Liver (tissue), 3 donors: ENCODE measurements around the gene ELAC2.

Experiments
- EGR1 ChIP-seq, 2 donors: IDR thresholded peaks; 2 replicates each; pipeline ENCODE4 v1.6.1; 2016 to 2018; ENCODE audit warnings: antibody characterized with exemption in 2 of 2, low read depth in 2 of 2
- GABPA ChIP-seq, 2 donors: IDR thresholded peaks in 1 of 2; conservative IDR thresholded peaks in 1 of 2; 2 replicates each; pipeline ENCODE4 v1.6.1; 2016; ENCODE audit warnings: antibody characterized with exemption in 2 of 2, mild to moderate bottlenecking in 1 of 2, moderate library complexity in 1 of 2
- HNF4A ChIP-seq, 2 donors: conservative IDR thresholded peaks; 2 replicates each; pipeline ENCODE4 v1.6.1; 2016; ENCODE audit warnings: antibody characterized with exemption in 2 of 2, mild to moderate bottlenecking in 2 of 2
- JUND ChIP-seq, 2 donors: IDR thresholded peaks; 2 replicates each; pipeline ENCODE4 v1.6.1; 2016; ENCODE audit warnings: antibody characterized with exemption in 2 of 2
- NR2F2 ChIP-seq: IDR thresholded peaks from 2 replicates; pipeline ENCODE4 v1.6.1; 2016; ENCODE audit warnings: antibody characterized with exemption
- RXRA ChIP-seq, 2 donors: IDR thresholded peaks; 2 replicates each; pipeline ENCODE4 v1.6.1; 2017 to 2018; ENCODE audit warnings: antibody characterized with exemption in 2 of 2, mild to moderate bottlenecking in 1 of 2
- TAF1 ChIP-seq: conservative IDR thresholded peaks from 2 replicates; pipeline ENCODE4 v1.6.1; 2016; ENCODE audit warnings: antibody characterized with exemption, mild to moderate bottlenecking
- YY1 ChIP-seq: IDR thresholded peaks from 2 replicates; pipeline ENCODE4 v1.6.1; 2016; ENCODE audit warnings: antibody characterized with exemption, mild to moderate bottlenecking
- TF ChIP-seq, protein P1 (sequence below): fragments of 150-350 bp; IDR thresholded peaks from 2 replicates; pipeline ENCODE4 v1.5.1; 2017; ENCODE audit warnings: improper control_type of control experiment, low read depth, low read length; ENCODE audit not compliant: missing input control
- TF ChIP-seq, protein P2 (sequence below): IDR thresholded peaks from 2 replicates; pipeline ENCODE4 v1.6.1; 2016; ENCODE audit warnings: antibody characterized with exemption
- TF ChIP-seq, protein P3 (sequence below): IDR thresholded peaks from 2 replicates; pipeline ENCODE4 v1.6.1; 2016; ENCODE audit warnings: antibody characterized with exemption, mild to moderate bottlenecking
- TF ChIP-seq, protein P4 (sequence below): IDR thresholded peaks from 2 replicates; pipeline ENCODE4 v1.6.1; 2016; ENCODE audit warnings: antibody characterized with exemption
- TF ChIP-seq, protein P5 (sequence below): IDR thresholded peaks from 2 replicates; pipeline ENCODE4 v1.6.1; 2016; ENCODE audit warnings: antibody characterized with exemption
- donor health status: healthy.
- donor health status: healthy.

DNA sequence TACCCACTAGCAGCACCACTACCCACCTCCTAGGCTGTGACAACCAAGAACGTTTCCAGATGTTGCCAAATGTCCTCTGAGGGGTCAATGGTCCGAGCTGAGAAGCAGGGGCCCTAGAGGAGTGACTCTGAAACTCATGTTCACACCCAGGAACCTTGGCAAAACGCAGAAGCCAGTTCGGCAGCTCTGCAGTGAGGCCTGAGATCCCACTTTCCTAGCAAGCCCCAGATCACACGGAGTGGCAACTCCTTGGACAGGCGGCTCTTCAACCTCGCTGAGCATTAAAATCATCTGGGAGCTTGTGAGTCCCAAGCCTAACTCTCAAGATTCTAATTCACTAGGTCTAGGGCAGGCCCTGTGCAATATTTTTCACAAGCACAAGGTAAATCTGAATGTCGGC is 17.3 kb downstream of the ELAC2 start:
- no peak for TF ChIP-seq JUND (IDR thresholded peaks at IDR 0.05)
- TF ChIP-seq, protein P1, sequence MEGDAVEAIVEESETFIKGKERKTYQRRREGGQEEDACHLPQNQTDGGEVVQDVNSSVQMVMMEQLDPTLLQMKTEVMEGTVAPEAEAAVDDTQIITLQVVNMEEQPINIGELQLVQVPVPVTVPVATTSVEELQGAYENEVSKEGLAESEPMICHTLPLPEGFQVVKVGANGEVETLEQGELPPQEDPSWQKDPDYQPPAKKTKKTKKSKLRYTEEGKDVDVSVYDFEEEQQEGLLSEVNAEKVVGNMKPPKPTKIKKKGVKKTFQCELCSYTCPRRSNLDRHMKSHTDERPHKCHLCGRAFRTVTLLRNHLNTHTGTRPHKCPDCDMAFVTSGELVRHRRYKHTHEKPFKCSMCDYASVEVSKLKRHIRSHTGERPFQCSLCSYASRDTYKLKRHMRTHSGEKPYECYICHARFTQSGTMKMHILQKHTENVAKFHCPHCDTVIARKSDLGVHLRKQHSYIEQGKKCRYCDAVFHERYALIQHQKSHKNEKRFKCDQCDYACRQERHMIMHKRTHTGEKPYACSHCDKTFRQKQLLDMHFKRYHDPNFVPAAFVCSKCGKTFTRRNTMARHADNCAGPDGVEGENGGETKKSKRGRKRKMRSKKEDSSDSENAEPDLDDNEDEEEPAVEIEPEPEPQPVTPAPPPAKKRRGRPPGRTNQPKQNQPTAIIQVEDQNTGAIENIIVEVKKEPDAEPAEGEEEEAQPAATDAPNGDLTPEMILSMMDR: no peak
- no peak for TF ChIP-seq NR2F2
- TF ChIP-seq, protein P2, sequence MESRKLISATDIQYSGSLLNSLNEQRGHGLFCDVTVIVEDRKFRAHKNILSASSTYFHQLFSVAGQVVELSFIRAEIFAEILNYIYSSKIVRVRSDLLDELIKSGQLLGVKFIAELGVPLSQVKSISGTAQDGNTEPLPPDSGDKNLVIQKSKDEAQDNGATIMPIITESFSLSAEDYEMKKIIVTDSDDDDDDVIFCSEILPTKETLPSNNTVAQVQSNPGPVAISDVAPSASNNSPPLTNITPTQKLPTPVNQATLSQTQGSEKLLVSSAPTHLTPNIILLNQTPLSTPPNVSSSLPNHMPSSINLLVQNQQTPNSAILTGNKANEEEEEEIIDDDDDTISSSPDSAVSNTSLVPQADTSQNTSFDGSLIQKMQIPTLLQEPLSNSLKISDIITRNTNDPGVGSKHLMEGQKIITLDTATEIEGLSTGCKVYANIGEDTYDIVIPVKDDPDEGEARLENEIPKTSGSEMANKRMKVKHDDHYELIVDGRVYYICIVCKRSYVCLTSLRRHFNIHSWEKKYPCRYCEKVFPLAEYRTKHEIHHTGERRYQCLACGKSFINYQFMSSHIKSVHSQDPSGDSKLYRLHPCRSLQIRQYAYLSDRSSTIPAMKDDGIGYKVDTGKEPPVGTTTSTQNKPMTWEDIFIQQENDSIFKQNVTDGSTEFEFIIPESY: no peak
- TF ChIP-seq HNF4A (conservative IDR thresholded peaks at IDR 0.05): no peak
- TF ChIP-seq, protein P3, sequence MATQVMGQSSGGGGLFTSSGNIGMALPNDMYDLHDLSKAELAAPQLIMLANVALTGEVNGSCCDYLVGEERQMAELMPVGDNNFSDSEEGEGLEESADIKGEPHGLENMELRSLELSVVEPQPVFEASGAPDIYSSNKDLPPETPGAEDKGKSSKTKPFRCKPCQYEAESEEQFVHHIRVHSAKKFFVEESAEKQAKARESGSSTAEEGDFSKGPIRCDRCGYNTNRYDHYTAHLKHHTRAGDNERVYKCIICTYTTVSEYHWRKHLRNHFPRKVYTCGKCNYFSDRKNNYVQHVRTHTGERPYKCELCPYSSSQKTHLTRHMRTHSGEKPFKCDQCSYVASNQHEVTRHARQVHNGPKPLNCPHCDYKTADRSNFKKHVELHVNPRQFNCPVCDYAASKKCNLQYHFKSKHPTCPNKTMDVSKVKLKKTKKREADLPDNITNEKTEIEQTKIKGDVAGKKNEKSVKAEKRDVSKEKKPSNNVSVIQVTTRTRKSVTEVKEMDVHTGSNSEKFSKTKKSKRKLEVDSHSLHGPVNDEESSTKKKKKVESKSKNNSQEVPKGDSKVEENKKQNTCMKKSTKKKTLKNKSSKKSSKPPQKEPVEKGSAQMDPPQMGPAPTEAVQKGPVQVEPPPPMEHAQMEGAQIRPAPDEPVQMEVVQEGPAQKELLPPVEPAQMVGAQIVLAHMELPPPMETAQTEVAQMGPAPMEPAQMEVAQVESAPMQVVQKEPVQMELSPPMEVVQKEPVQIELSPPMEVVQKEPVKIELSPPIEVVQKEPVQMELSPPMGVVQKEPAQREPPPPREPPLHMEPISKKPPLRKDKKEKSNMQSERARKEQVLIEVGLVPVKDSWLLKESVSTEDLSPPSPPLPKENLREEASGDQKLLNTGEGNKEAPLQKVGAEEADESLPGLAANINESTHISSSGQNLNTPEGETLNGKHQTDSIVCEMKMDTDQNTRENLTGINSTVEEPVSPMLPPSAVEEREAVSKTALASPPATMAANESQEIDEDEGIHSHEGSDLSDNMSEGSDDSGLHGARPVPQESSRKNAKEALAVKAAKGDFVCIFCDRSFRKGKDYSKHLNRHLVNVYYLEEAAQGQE: no peak
- TF ChIP-seq RXRA (IDR thresholded peaks at IDR 0.05): no peak
- TF ChIP-seq, protein P4, sequence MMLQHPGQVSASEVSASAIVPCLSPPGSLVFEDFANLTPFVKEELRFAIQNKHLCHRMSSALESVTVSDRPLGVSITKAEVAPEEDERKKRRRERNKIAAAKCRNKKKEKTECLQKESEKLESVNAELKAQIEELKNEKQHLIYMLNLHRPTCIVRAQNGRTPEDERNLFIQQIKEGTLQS: no peak
- no peak for TF ChIP-seq YY1
- TF ChIP-seq TAF1: no peak
- no peak for TF ChIP-seq GABPA (IDR thresholded peaks at IDR 0.05 in 1 of 2, conservative IDR thresholded peaks at IDR 0.05 in 1 of 2)
- TF ChIP-seq, protein P5, sequence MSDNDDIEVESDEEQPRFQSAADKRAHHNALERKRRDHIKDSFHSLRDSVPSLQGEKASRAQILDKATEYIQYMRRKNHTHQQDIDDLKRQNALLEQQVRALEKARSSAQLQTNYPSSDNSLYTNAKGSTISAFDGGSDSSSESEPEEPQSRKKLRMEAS: no peak
- no peak for TF ChIP-seq EGR1 (IDR thresholded peaks at IDR 0.05; ENCODE audit: low read depth in 2 of 2)
